ENCODE measurements around the gene NFIX. TPM values are rescaled to one million over a fixed set of nuclear protein-coding genes. Genes with fewer than 3 reads are reported as not detected.

Gene NFIX
- total RNA-seq, 2 experiments from 2014 or later = 3.0 to 3.3 TPM

- Histone ChIP-seq H3K27ac (ENCODE audit: low read depth in 1 of 2, low read length in 2 of 2) (peak overlapping the region; percentile 48 to 68), H3K36me3 (ENCODE audit: insufficient read depth, low read length) (peaks cover 18% of the 10 kb centered on the region), H3K9me3 (ENCODE audit: control insufficient read depth in 1 of 2, insufficient read depth in 1 of 2, low read length in 2 of 2) (no peaks in the 10 kb centered on the region), H3K27me3 (ENCODE audit: control insufficient read depth in 1 of 2, insufficient read depth in 2 of 2, low read length in 2 of 2) (no peaks in the 10 kb centered on the region), H3K4me3 (ENCODE audit: low read length) (peak overlapping the region; percentile 99), H3K4me1 (ENCODE audit: insufficient read depth, low read length) (peaks cover 61% of the 10 kb centered on the region)
- Mint-ChIP-seq H3K27ac (peak overlapping the region; percentile 73), H3K4me1 (ENCODE audit: low read depth) (peaks cover 61% of the 10 kb centered on the region), H3K27me3 (no peaks in the 10 kb centered on the region), H3K4me3 (peak overlapping the region; percentile 96), H3K9me3 (no peaks in the 10 kb centered on the region), H3K36me3 (ENCODE audit: low read depth) (peaks cover 30% of the 10 kb centered on the region)
- ATAC-seq (ENCODE audit: poor library complexity) (peak; percentile 36), DNase-seq (peak in 3 of 14 experiments; percentile 53 to 58 (median 56))
- intact Hi-C loops (cut with DNase I, micrococcal nuclease) = loop anchor here (2.0 to 10.0 kb wide), 3 partner anchors 18 to 658 kb away; partner anchors contain the start of genes C19orf53 (in 1 of the 2), IER2 (in 1 of the 2) and STX10 (in 1 of the 2)
- ChIA-PET CTCF (interaction anchor here (1.3 to 2.4 kb wide), 5 partner anchors 13 to 152 kb away, joined by 4 to 13 read pairs (median 7); partner anchors contain the start of genes IER2 and STX10), POLR2A (interaction anchor here (0.8 to 4.7 kb wide), 17 partner anchors 10 to 974 kb away, joined by 3 to 60 read pairs (median 5); partner anchors contain the start of genes GCDH, IER2, JUNB and LYL1)
- TF ChIP-seq CTCF (IDR thresholded peaks at IDR 0.05) = no peak
Observed at GRCh38 chr19:13117176-13117771, 122.0 kb downstream of the NFIX start.

GRCh38 chr19:13117772-13118423 lies 122.6 kb downstream of the NFIX start, which contains the start of gene NACC1:
TSS of gene NACC1 (plus strand) at chr19:13118264. CDS start at chr19:13135208, 16,944 bp downstream.
- peak; percentile 77 to 94 (median 87) for DNase-seq
- ATAC-seq (ENCODE audit: poor library complexity) = peak; percentile 79
- no peak for TF ChIP-seq CTCF (IDR thresholded peaks at IDR 0.05)
- Mint-ChIP-seq H3K4me3 (peak within 1 kb of the TSS; percentile 96), H3K4me1 (ENCODE audit: low read depth) (peaks cover 66% of the 10 kb centered on the region), H3K27me3 (no peaks in the 10 kb centered on the region), H3K27ac (peak within 1 kb of the TSS; percentile 73), H3K9me3 (no peaks in the 10 kb centered on the region), H3K36me3 (ENCODE audit: low read depth) (peaks cover 31% of the 10 kb centered on the region)
- H3K27ac ChIP-seq (ENCODE audit: low read depth in 1 of 2, low read length in 2 of 2) = peak within 1 kb of the TSS in 1 of 2 donors; percentile 48
- ChIA-PET POLR2A (interaction anchor here (0.8 to 4.7 kb wide), 16 partner anchors 10 to 973 kb away, joined by 3 to 60 read pairs (median 6); partner anchors contain the start of genes GCDH, IER2, JUNB and LYL1), CTCF (interaction anchor here (0.9 to 2.4 kb wide), 7 partner anchors 13 to 152 kb away, joined by 3 to 13 read pairs (median 5); partner anchors contain the start of genes IER2 and STX10)
- intact Hi-C loops (cut with DNase I, micrococcal nuclease) = loop anchor here (1.0 to 10.0 kb wide), 4 partner anchors 19 to 657 kb away; partner anchors contain the start of genes IER2 (in 2 of the 2), STX10 (in 2 of the 2) and C19orf53 (in 1 of the 2)
- peak within 1 kb of the TSS; percentile 99 for H3K4me3 ChIP-seq (ENCODE audit: low read length)
- no peaks in the 10 kb centered on the region for H3K27me3 ChIP-seq (ENCODE audit: control insufficient read depth in 1 of 2, insufficient read depth in 2 of 2, low read length in 2 of 2)
- peaks cover 61% of the 10 kb centered on the region for H3K4me1 ChIP-seq (ENCODE audit: insufficient read depth, low read length)
- no peaks in the 10 kb centered on the region for H3K9me3 ChIP-seq (ENCODE audit: control insufficient read depth in 1 of 2, insufficient read depth in 1 of 2, low read length in 2 of 2)
- peaks cover 11% of the 10 kb centered on the region for H3K36me3 ChIP-seq (ENCODE audit: insufficient read depth, low read length)
